Measurements from ENCODE around the gene ATG4A. TPM values are rescaled to one million over a fixed set of nuclear protein-coding genes. Genes with fewer than 3 reads are reported as not detected.

Gene ATG4A
- total and polyA plus RNA-seq, 2 donors (not counting 1 experiment from before 2014, with no cell fraction given): 13.5 to 13.8 TPM

GRCh38 chrX:108199691-108200090 is 108.1 kb downstream of the ATG4A start:
- TF ChIP-seq EZH2 (IDR thresholded peaks at IDR 0.05; ENCODE audit: low read length, missing control alignments) (no peak), CTCF (conservative IDR thresholded peaks at IDR 0.05 in 1 of 2, IDR thresholded peaks at IDR 0.05 in 1 of 2; ENCODE audit: low read depth in 1 of 2, low read length in 2 of 2) (peak; percentile 42 to 58)
- peak; percentile 15 to 59 for DNase-seq (ENCODE audit: low read depth in 2 of 2)

GRCh38 chrX:108203540-108203939 is 112.0 kb downstream of the ATG4A start:
- Histone ChIP-seq H3K27me3 (ENCODE audit: control insufficient read depth, insufficient read depth, low read length) (no peaks in the 10 kb centered on the region), H3K36me3 (ENCODE audit: control insufficient read depth, insufficient read depth, low read length) (no peaks in the 10 kb centered on the region), H3K79me2 (ENCODE audit: control insufficient read depth, insufficient read depth, low read length) (no peaks in the 10 kb centered on the region), H3K27ac (ENCODE audit: insufficient read depth, low read length) (no peak overlapping the region), H3K4me2 (ENCODE audit: extremely low read depth, insufficient read depth, low read length) (no peak overlapping the region), H2AFZ (ENCODE audit: low read length) (no peak overlapping the region), H3K4me3 (replicated peaks in 1 of 4; ENCODE audit: control extremely low read depth in 1 of 4, insufficient read depth in 1 of 4, low read depth in 3 of 4, low read length in 4 of 4) (no peak overlapping the region), H4K20me1 (ENCODE audit: control insufficient read depth, extremely low read depth, insufficient read depth, low read length) (no peaks in the 10 kb centered on the region), H3K4me1 (ENCODE audit: control insufficient read depth, extremely low read depth, insufficient read depth, low read length) (no peaks in the 10 kb centered on the region), H3K9me3 (ENCODE audit: control insufficient read depth, insufficient read depth, low read depth, low read length) (no peaks in the 10 kb centered on the region), H3K9ac (ENCODE audit: insufficient read depth, low read length) (no peak overlapping the region)
- TF ChIP-seq EZH2 (IDR thresholded peaks at IDR 0.05; ENCODE audit: low read length, missing control alignments) (no peak), CTCF (conservative IDR thresholded peaks at IDR 0.05 in 1 of 2, IDR thresholded peaks at IDR 0.05 in 1 of 2; ENCODE audit: low read depth in 1 of 2, low read length in 2 of 2) (no peak)
- no peak for DNase-seq (ENCODE audit: low read depth in 2 of 2)

More at GRCh38 chrX:108199691-108200090, 108.1 kb downstream of the ATG4A start:
- H3K27me3 ChIP-seq (ENCODE audit: control insufficient read depth, insufficient read depth, low read length): no peaks in the 10 kb centered on the region
- no peak overlapping the region for H3K9ac ChIP-seq (ENCODE audit: insufficient read depth, low read length)
- H3K4me2 ChIP-seq (ENCODE audit: extremely low read depth, insufficient read depth, low read length): no peak overlapping the region
- no peaks in the 10 kb centered on the region for H3K9me3 ChIP-seq (ENCODE audit: control insufficient read depth, insufficient read depth, low read depth, low read length)
- no peak overlapping the region for H3K27ac ChIP-seq (ENCODE audit: insufficient read depth, low read length)
- H3K79me2 ChIP-seq (ENCODE audit: control insufficient read depth, insufficient read depth, low read length): no peaks in the 10 kb centered on the region
- no peak overlapping the region for H2AFZ ChIP-seq (ENCODE audit: low read length)
- H3K4me3 ChIP-seq (replicated peaks in 1 of 4; ENCODE audit: control extremely low read depth in 1 of 4, insufficient read depth in 1 of 4, low read depth in 3 of 4, low read length in 4 of 4): no peak overlapping the region
- no peaks in the 10 kb centered on the region for H4K20me1 ChIP-seq (ENCODE audit: control insufficient read depth, extremely low read depth, insufficient read depth, low read length)
- no peaks in the 10 kb centered on the region for H3K36me3 ChIP-seq (ENCODE audit: control insufficient read depth, insufficient read depth, low read length)
- no peaks in the 10 kb centered on the region for H3K4me1 ChIP-seq (ENCODE audit: control insufficient read depth, extremely low read depth, insufficient read depth, low read length)

Other genes with a start within 250 kb of the ATG4A start
- gene TEX13B, start 109.4 kb upstream of the ATG4A start, total RNA-seq: not detected in 2 replicates
- not detected in 2 replicates for gene TEX13B, start 109.4 kb upstream of the ATG4A start, polyA plus RNA-seq
- not detected in 2 replicates for gene VSIG1, start 46.7 kb upstream of the ATG4A start, total RNA-seq
- gene VSIG1, start 46.7 kb upstream of the ATG4A start, polyA plus RNA-seq: 0.02 and 0.20 TPM in 2 replicates
- gene PSMD10, start 236 bp upstream of the ATG4A start, total RNA-seq: 72.7 and 86.3 TPM in 2 replicates
- gene PSMD10, start 236 bp upstream of the ATG4A start, polyA plus RNA-seq: 102 and 103 TPM in 2 replicates